H9 (cell line): ENCODE data around the gene MLPH. TPM values are rescaled to one million over a fixed set of nuclear protein-coding genes. Genes with fewer than 3 reads are reported as not detected.

ENCODE experiments used
- DNase-seq: peaks from one replicate; pipeline ENCODE4 v3.0.0-alpha.2; 2017
- H2AFZ ChIP-seq: one replicate; pipeline ENCODE4 v1.6.1; 2013; ENCODE audit warnings: mild to moderate bottlenecking, low read length, control low read depth, moderate library complexity
- H2AK5ac ChIP-seq: 2 replicates; pipeline ENCODE4 v1.6.1; 2013; ENCODE audit warnings: low read length, control low read depth, mixed read lengths; ENCODE audit not compliant: insufficient read length
- H2BK120ac ChIP-seq: one replicate; pipeline ENCODE4 v1.6.1; 2013; ENCODE audit warnings: low read depth, mild to moderate bottlenecking, low read length, control low read depth, inconsistent platforms; ENCODE audit not compliant: poor library complexity, severe bottlenecking
- H2BK12ac ChIP-seq: 2 replicates; pipeline ENCODE4 v1.6.1; 2013; ENCODE audit warnings: low read length, control low read depth, mixed read lengths, low read depth; ENCODE audit not compliant: insufficient read length
- H2BK15ac ChIP-seq: 2 replicates; pipeline ENCODE4 v1.6.1; 2013; ENCODE audit warnings: low read depth, low read length, control low read depth
- H2BK20ac ChIP-seq: one replicate; pipeline ENCODE4 v1.6.1; 2013; ENCODE audit warnings: low read depth, mild to moderate bottlenecking, low read length, control low read depth, inconsistent platforms; ENCODE audit not compliant: poor library complexity, severe bottlenecking
- H2BK5ac ChIP-seq: 2 replicates; pipeline ENCODE4 v1.6.1; 2013; ENCODE audit warnings: low read length, control low read depth, mixed read lengths; ENCODE audit not compliant: insufficient read length
- H3K14ac ChIP-seq: 2 replicates; pipeline ENCODE4 v1.6.1; 2013; ENCODE audit warnings: low read length, control low read depth; ENCODE audit not compliant: insufficient read depth
- H3K18ac ChIP-seq: 2 replicates; pipeline ENCODE4 v1.6.1; 2013; ENCODE audit warnings: low read depth, mild to moderate bottlenecking, mixed read lengths, low read length, control low read depth; ENCODE audit not compliant: insufficient read length
- H3K23ac ChIP-seq: 2 replicates; pipeline ENCODE4 v1.6.1; 2013; ENCODE audit warnings: low read length, control low read depth, mixed read lengths, low read depth; ENCODE audit not compliant: insufficient read length
- H3K23me2 ChIP-seq: 2 replicates; pipeline ENCODE4 v1.6.1; 2013; ENCODE audit warnings: low read depth, mild to moderate bottlenecking, mixed read lengths, low read length, control low read depth; ENCODE audit not compliant: insufficient read length, poor library complexity, severe bottlenecking
- H3K27ac ChIP-seq: 2 replicates; pipeline ENCODE4 v1.5.1; 2013; ENCODE audit warnings: low read length, control low read depth, mixed read lengths, low read depth; ENCODE audit not compliant: insufficient read length
- H3K27me3 ChIP-seq: 2 replicates; pipeline ENCODE4 v1.6.1; 2013; ENCODE audit warnings: low read length, control low read depth, inconsistent platforms; ENCODE audit not compliant: insufficient read depth
- H3K4ac ChIP-seq: 2 replicates; pipeline ENCODE4 v1.6.1; 2013; ENCODE audit warnings: low read depth, mild to moderate bottlenecking, control low read depth, inconsistent platforms, low read length, moderate library complexity
- H3K4me1 ChIP-seq: 2 replicates; pipeline ENCODE4 v1.6.1; 2013; ENCODE audit warnings: low read length, control low read depth, inconsistent platforms; ENCODE audit not compliant: insufficient read depth
- H3K4me2 ChIP-seq: 2 replicates; pipeline ENCODE4 v1.6.1; 2013; ENCODE audit warnings: low read length, control low read depth, mixed read lengths; ENCODE audit not compliant: insufficient read length, insufficient read depth
- H3K56ac ChIP-seq: 2 replicates; pipeline ENCODE4 v1.6.1; 2013; ENCODE audit warnings: low read depth, mild to moderate bottlenecking, mixed read lengths, low read length, control low read depth; ENCODE audit not compliant: insufficient read length
- H3K79me1 ChIP-seq: 2 replicates; pipeline ENCODE4 v1.6.1; 2013; ENCODE audit warnings: low read depth, mild to moderate bottlenecking, moderate library complexity, low read length, control low read depth, inconsistent platforms; ENCODE audit not compliant: insufficient read depth, poor library complexity, severe bottlenecking
- H3K79me2 ChIP-seq: 2 replicates; pipeline ENCODE4 v1.6.1; 2013; ENCODE audit warnings: low read length, control low read depth, inconsistent platforms; ENCODE audit not compliant: insufficient read depth
- H3K9ac ChIP-seq: 2 replicates; pipeline ENCODE4 v1.6.1; 2013; ENCODE audit warnings: low read length, control low read depth, mixed read lengths; ENCODE audit not compliant: insufficient read length; ENCODE audit errors: extremely low read depth
- H3K9me3 ChIP-seq: one replicate; pipeline ENCODE4 v1.6.1; 2013; ENCODE audit warnings: low read depth, low read length, inconsistent platforms; ENCODE audit not compliant: control insufficient read depth
- H3T11ph ChIP-seq: one replicate; pipeline ENCODE4 v1.6.1; 2013; ENCODE audit warnings: mild to moderate bottlenecking, low read length, control low read depth, inconsistent platforms
- H4K20me1 ChIP-seq: one replicate; pipeline ENCODE4 v1.6.1; 2013; ENCODE audit not compliant: control insufficient read depth, insufficient read length, insufficient read depth
- H4K5ac ChIP-seq: 2 replicates; pipeline ENCODE4 v1.6.1; 2013; ENCODE audit warnings: low read depth, mild to moderate bottlenecking, mixed read lengths, low read length, control low read depth; ENCODE audit not compliant: insufficient read length
- H4K8ac ChIP-seq: replicated peaks from 2 replicates; pipeline ENCODE4 v1.6.1; 2013; ENCODE audit warnings: low read length, control low read depth, mixed read lengths, low read depth; ENCODE audit not compliant: insufficient read length
- H4K91ac ChIP-seq: 2 replicates; pipeline ENCODE4 v1.6.1; 2013; ENCODE audit warnings: low read depth, mild to moderate bottlenecking, moderate library complexity, mixed read lengths, low read length, control low read depth; ENCODE audit not compliant: insufficient read length
- H3K27ac Mint-ChIP-seq, 3 experiments: 2 replicates in 2 of 3; 3 replicates in 1 of 3; pipeline ENCODE4 v1.8.0; 2020 to 2021; ENCODE audit warnings: mixed read lengths in 3 of 3, mild to moderate bottlenecking in 1 of 3, moderate library complexity in 1 of 3
- H3K27me3 Mint-ChIP-seq: 2 replicates; pipeline ENCODE4 v1.8.0; 2021; ENCODE audit warnings: low read depth, mild to moderate bottlenecking, moderate library complexity, mixed read lengths
- H3K36me3 Mint-ChIP-seq, 3 experiments: 2 replicates in 2 of 3; 3 replicates in 1 of 3; pipeline ENCODE4 v1.8.0; 2020 to 2021; ENCODE audit warnings: low read depth in 3 of 3, mixed read lengths in 3 of 3; ENCODE audit not compliant: insufficient read depth in 1 of 3
- H3K4me1 Mint-ChIP-seq, 2 experiments: 2 replicates each; pipeline ENCODE4 v1.8.0; 2020; ENCODE audit warnings: mixed read lengths in 2 of 2
- H3K4me3 Mint-ChIP-seq, 2 experiments: 2 replicates in 1 of 2; 3 replicates in 1 of 2; pipeline ENCODE4 v1.8.0; 2020 to 2021; ENCODE audit warnings: mild to moderate bottlenecking in 2 of 2, mixed read lengths in 2 of 2, moderate library complexity in 1 of 2
- H3K9me3 Mint-ChIP-seq, 2 experiments: 2 replicates in 1 of 2; 3 replicates in 1 of 2; pipeline ENCODE4 v1.8.0; 2020; ENCODE audit warnings: mild to moderate bottlenecking in 2 of 2, mixed read lengths in 2 of 2, moderate library complexity in 1 of 2
- CTCF ChIP-seq: fragments of 200-600 bp; sonication (generic); conservative IDR thresholded peaks from 3 replicates; pipeline ENCODE4 v1.8.0; 2021; ENCODE audit warnings: antibody characterized with exemption, mild to moderate bottlenecking
- WGBS: extraction: QIAGEN DNeasy Blood & Tissue Kit; methylation state at CpG from one replicate; pipeline ENCODE4 v1.1.7; 2013; ENCODE audit warnings: missing lambda C conversion rate, low lambda C conversion rate, mixed read lengths; ENCODE audit not compliant: insufficient read length; ENCODE audit errors: extremely low coverage; 5-methylcytosine and 5-hydroxymethylcytosine counted together
- total RNA-seq: library from RNA; stranded (reverse); gene quantifications from 2 replicates; pipeline ENCODE4 v1.2.1, GENCODE V29; 2021

The MLPH gene
- total RNA-seq, 1 experiment from 2014 or later: 3.4 TPM

- Histone ChIP-seq H3K27ac (no peak overlapping the region), H4K20me1 (no peaks in the 10 kb centered on the region), H3K14ac (no peak overlapping the region), H2AK5ac (no peak overlapping the region), H3K23ac (no peak overlapping the region), H2BK20ac (no peak overlapping the region), H3T11ph (no peak overlapping the region), H4K5ac (no peak overlapping the region), H3K9me3 (peaks cover under 1% of the 10 kb centered on the region), H4K8ac (no peak overlapping the region), H4K91ac (no peak overlapping the region), H3K9ac (no peak overlapping the region), H3K79me2 (no peaks in the 10 kb centered on the region), H3K56ac (no peak overlapping the region), H2BK5ac (no peak overlapping the region), H3K23me2 (no peaks in the 10 kb centered on the region), H3K79me1 (no peaks in the 10 kb centered on the region), H3K4me2 (no peak overlapping the region), H3K18ac (no peak overlapping the region), H2BK12ac (no peak overlapping the region), H2AFZ (no peak overlapping the region), H3K27me3 (no peaks in the 10 kb centered on the region), H2BK15ac (no peak overlapping the region), H2BK120ac (no peak overlapping the region), H3K4me1 (peaks cover 4% of the 10 kb centered on the region; the same call in 1 of the 2 replicates), H3K4ac (no peak overlapping the region)
- no peak for TF ChIP-seq CTCF
- no CpG with 5 or more reads among the region's 23 CpGs for WGBS
- peaks cover 4 to 7% of the 10 kb centered on the region in 2 experiments; a peak in 4 of 5 replicates for H3K9me3 Mint-ChIP-seq
- no peak overlapping the region for H3K4me3 Mint-ChIP-seq
- no peak overlapping the region for H3K27ac Mint-ChIP-seq
- H3K4me1 Mint-ChIP-seq: peaks cover 19 to 20% of the 10 kb centered on the region in 2 experiments
- peaks cover 6 to 20% (median 10%) of the 10 kb centered on the region in 3 experiments; a peak in 4 of 7 replicates for H3K36me3 Mint-ChIP-seq
- DNase-seq: peak; percentile 55
- peaks cover 15% of the 10 kb centered on the region for H3K27me3 Mint-ChIP-seq
These were observed 10.2 kb downstream of the MLPH start for GRCh38 chr2:237497009-237497837.
